Mesenchymal stem cell (in vitro differentiated cells and primary cell): ENCODE data around the gene BICD2.

Experiments used
- DNase-seq: peaks from one replicate; pipeline ENCODE4 v3.0.0-alpha.2; 2013
- H2AFZ ChIP-seq: one replicate; pipeline ENCODE4 v1.6.1; 2013; ENCODE audit warnings: low read depth, mild to moderate bottlenecking, control low read depth, inconsistent platforms, low read length, moderate library complexity
- H2AK5ac ChIP-seq: 2 replicates; pipeline ENCODE4 v1.6.1; 2013; ENCODE audit warnings: low read length, moderate library complexity, mild to moderate bottlenecking, inconsistent platforms; ENCODE audit not compliant: severe bottlenecking
- H2BK120ac ChIP-seq: one replicate; pipeline ENCODE4 v1.6.1; 2013; ENCODE audit warnings: low read depth, mild to moderate bottlenecking, inconsistent platforms, low read length, moderate library complexity
- H2BK12ac ChIP-seq, 2 experiments: one replicate each; pipeline ENCODE4 v1.6.1; 2013; ENCODE audit warnings: inconsistent platforms in 2 of 2, low read length in 2 of 2, mild to moderate bottlenecking in 2 of 2, moderate library complexity in 2 of 2, control low read depth in 1 of 2
- H2BK15ac ChIP-seq: one replicate; pipeline ENCODE4 v1.6.1; 2013; ENCODE audit warnings: mild to moderate bottlenecking, low read depth, inconsistent platforms; ENCODE audit not compliant: poor library complexity, severe bottlenecking
- H2BK5ac ChIP-seq: 2 replicates; pipeline ENCODE4 v1.6.1; 2013; ENCODE audit warnings: low read depth, mild to moderate bottlenecking, low read length, control low read depth, inconsistent platforms; ENCODE audit not compliant: poor library complexity, severe bottlenecking
- H3K14ac ChIP-seq, 2 experiments: one replicate each; pipeline ENCODE4 v1.6.1; 2013; ENCODE audit warnings: inconsistent platforms in 2 of 2, low read length in 2 of 2, control low read depth in 1 of 2, mild to moderate bottlenecking in 1 of 2, moderate library complexity in 1 of 2
- H3K18ac ChIP-seq, 2 experiments: one replicate each; pipeline ENCODE4 v1.6.1; 2013; ENCODE audit warnings: inconsistent platforms in 2 of 2, low read length in 2 of 2, control low read depth in 1 of 2, low read depth in 1 of 2, mild to moderate bottlenecking in 1 of 2
- H3K23ac ChIP-seq, 2 experiments: one replicate each; pipeline ENCODE4 v1.6.1; 2013; ENCODE audit warnings: inconsistent platforms in 2 of 2, low read length in 2 of 2, mild to moderate bottlenecking in 2 of 2, moderate library complexity in 2 of 2, control low read depth in 1 of 2
- H3K27ac ChIP-seq: 2 replicates; pipeline ENCODE4 v1.5.1; 2013; ENCODE audit warnings: mild to moderate bottlenecking, moderate library complexity, low read length, control low read depth, inconsistent platforms; ENCODE audit not compliant: poor library complexity, severe bottlenecking
- H3K27me3 ChIP-seq, 2 experiments: 2 replicates each; pipeline versions ENCODE4 v1.6.1 to v1.7.0; 2013; ENCODE audit warnings: low read length in 2 of 2, mild to moderate bottlenecking in 2 of 2, moderate library complexity in 2 of 2, control low read depth in 1 of 2, inconsistent platforms in 1 of 2; ENCODE audit not compliant: control insufficient read depth in 1 of 2, insufficient read depth in 1 of 2
- H3K36me3 ChIP-seq, 2 experiments: 2 replicates each; pipeline versions ENCODE4 v1.6.1 to v1.7.0; 2013; ENCODE audit warnings: low read length in 2 of 2, control low read depth in 1 of 2, inconsistent platforms in 1 of 2, low read depth in 1 of 2, mild to moderate bottlenecking in 1 of 2; ENCODE audit not compliant: insufficient read depth in 2 of 2, control insufficient read depth in 1 of 2
- H3K4ac ChIP-seq, 2 experiments: one replicate each; pipeline ENCODE4 v1.6.1; 2013; ENCODE audit warnings: inconsistent platforms in 2 of 2, low read length in 2 of 2, mild to moderate bottlenecking in 2 of 2, moderate library complexity in 2 of 2, control low read depth in 1 of 2, low read depth in 1 of 2
- H3K4me1 ChIP-seq: 2 replicates; pipeline ENCODE4 v1.6.1; 2013; ENCODE audit warnings: low read depth, low read length, control low read depth; ENCODE audit not compliant: control insufficient read depth, insufficient read depth
- H3K4me2 ChIP-seq: 2 replicates; pipeline ENCODE4 v1.6.1; 2013; ENCODE audit warnings: low read length, mild to moderate bottlenecking, inconsistent platforms; ENCODE audit not compliant: poor library complexity, severe bottlenecking
- H3K4me3 ChIP-seq, 2 experiments: 2 replicates each; pipeline versions ENCODE4 v1.5.1 to v1.7.0; 2013; ENCODE audit warnings: low read length in 2 of 2, mild to moderate bottlenecking in 2 of 2, control low read depth in 1 of 2, low read depth in 1 of 2; ENCODE audit not compliant: insufficient read depth in 1 of 2
- H3K79me1 ChIP-seq: replicated peaks from 2 replicates; pipeline ENCODE4 v1.6.1; 2013; ENCODE audit warnings: mild to moderate bottlenecking, control low read depth, low read length, inconsistent platforms; ENCODE audit not compliant: poor library complexity, severe bottlenecking
- H3K9ac ChIP-seq: 2 replicates; pipeline ENCODE4 v1.7.0; 2013; ENCODE audit warnings: mild to moderate bottlenecking, low read length, moderate library complexity
- H3K9me3 ChIP-seq: 2 replicates; pipeline ENCODE4 v1.7.0; 2013; ENCODE audit warnings: mild to moderate bottlenecking, low read length; ENCODE audit not compliant: control insufficient read depth
- H4K8ac ChIP-seq: one replicate; pipeline ENCODE4 v1.6.1; 2013; ENCODE audit warnings: inconsistent platforms, mild to moderate bottlenecking, low read length, moderate library complexity
- H4K91ac ChIP-seq: one replicate; pipeline ENCODE4 v1.6.1; 2013; ENCODE audit warnings: mild to moderate bottlenecking, low read length, inconsistent platforms
- WGBS: methylation state at CpG from one replicate; pipeline ENCODE4 v1.1.7; 2013; ENCODE audit warnings: mixed read lengths; 5-methylcytosine and 5-hydroxymethylcytosine counted together

Gene BICD2

DNA sequence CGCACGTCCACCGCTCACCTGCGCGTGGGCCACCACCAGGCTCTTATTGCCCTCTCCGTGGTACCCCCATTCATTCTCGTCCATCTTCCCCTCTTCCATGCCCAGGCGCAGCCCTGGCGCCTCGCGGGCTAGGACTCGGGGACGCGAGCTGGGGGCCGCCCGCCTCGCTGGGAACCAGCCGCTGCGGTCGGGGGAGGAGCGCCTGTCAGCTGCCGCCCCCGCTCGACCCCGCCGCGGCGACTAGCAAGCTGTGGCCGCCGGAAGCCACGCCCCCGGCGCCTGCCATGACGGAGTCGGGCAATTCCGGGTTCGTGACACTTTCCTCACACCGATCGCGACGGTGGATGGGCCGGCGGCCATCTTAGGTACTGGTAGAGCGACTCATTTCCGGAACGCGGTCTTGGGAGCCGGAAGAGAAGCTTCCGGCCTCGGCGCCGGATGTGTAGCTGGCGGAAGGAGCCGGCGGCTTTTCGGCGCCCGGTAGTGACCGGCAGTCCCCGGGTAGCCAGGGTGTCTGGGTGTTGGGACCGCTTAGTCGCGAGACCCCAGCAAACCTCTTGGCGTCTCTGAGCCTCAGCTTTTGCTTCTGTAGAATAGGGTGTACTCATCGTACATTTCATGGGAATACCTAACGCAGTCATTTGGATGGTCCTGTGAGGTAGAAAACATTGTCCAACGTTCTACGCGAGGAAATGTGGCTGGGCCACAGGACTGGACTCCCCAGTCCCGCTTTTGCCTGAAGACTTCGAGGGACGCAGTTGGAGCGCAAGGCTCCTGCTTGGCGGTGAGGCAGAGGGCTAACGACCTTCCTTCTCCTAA is 94.5 kb downstream of the BICD2 start, which contains the start of gene IPPK:
IPPK (minus strand) TSS at position 242 of the 819 bp plus-strand sequence; CDS start at position 99, 143 bp downstream.
- H3K27ac ChIP-seq = peak within 1 kb of the TSS; percentile 93
- peaks cover 23% of the 10 kb centered on the region for H3K4me1 ChIP-seq
- H3K23ac ChIP-seq = peak within 1 kb of the TSS in 1 of 2 experiments; percentile 34
- peaks cover 13% of the 10 kb centered on the region for H3K79me1 ChIP-seq
- peak within 1 kb of the TSS; percentile 93 to 97 for H3K4me3 ChIP-seq
- H4K91ac ChIP-seq = peak within 1 kb of the TSS; percentile 97
- H2BK15ac ChIP-seq = peak within 1 kb of the TSS; percentile 44
- peak within 1 kb of the TSS; percentile 82 to 92 for H3K18ac ChIP-seq
- H3K36me3 ChIP-seq = peaks cover 15 to 19% of the 10 kb centered on the region in 2 experiments
- H3K27me3 ChIP-seq = no peaks in the 10 kb centered on the region
- no peaks in the 10 kb centered on the region for H3K9me3 ChIP-seq
- under 1% methylated on average over 75 of the region's 75 CpGs for WGBS
- H2BK12ac ChIP-seq = peak within 1 kb of the TSS in 1 of 2 experiments; percentile 81
- H3K14ac ChIP-seq = peak within 1 kb of the TSS in 1 of 2 experiments; percentile 95
- peak within 1 kb of the TSS; percentile 79 for H4K8ac ChIP-seq
- H2BK5ac ChIP-seq = peak within 1 kb of the TSS; percentile 68
- peak within 1 kb of the TSS; percentile 98 for H3K9ac ChIP-seq
- peak; percentile 99 for DNase-seq
- peak within 1 kb of the TSS; percentile 23 for H2BK120ac ChIP-seq
- peak within 1 kb of the TSS; percentile 84 for H3K4me2 ChIP-seq
- peak within 1 kb of the TSS; percentile 74 to 97 for H3K4ac ChIP-seq
- H2AK5ac ChIP-seq = no peak within 1 kb of the TSS
- peak within 1 kb of the TSS; percentile 91 for H2AFZ ChIP-seq

DNA sequence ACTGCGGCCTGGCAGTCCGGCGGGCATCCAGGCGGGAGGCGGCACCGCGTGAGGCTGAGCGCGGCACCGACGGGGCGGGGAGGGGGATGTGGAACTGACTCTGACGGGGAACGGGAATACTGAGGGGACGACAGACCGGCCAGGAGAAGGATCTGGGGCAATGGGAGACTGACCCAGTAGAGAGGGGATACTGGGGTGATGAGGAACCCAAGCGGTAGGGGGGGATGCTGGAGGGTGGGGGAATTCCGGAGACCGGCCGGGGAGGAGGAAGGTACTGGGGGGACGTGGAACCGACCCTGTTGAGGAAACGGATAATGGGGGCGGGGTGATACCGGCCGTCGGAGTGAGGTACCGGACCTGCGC is 95.1 kb downstream of the BICD2 start:
- peak overlapping the region; percentile 93 to 97 for H3K4me3 ChIP-seq
- no peaks in the 10 kb centered on the region for H3K27me3 ChIP-seq
- H3K18ac ChIP-seq = peak overlapping the region; percentile 82 to 92
- H3K79me1 ChIP-seq = peaks cover 13% of the 10 kb centered on the region
- peak overlapping the region; percentile 74 to 77 for H3K4ac ChIP-seq
- peak overlapping the region; percentile 91 for H2AFZ ChIP-seq
- H4K8ac ChIP-seq = peak overlapping the region; percentile 79
- H3K4me2 ChIP-seq = peak overlapping the region; percentile 84
- peak overlapping the region in 1 of 2 experiments; percentile 34 for H3K23ac ChIP-seq
- H3K14ac ChIP-seq = peak overlapping the region in 1 of 2 experiments; percentile 78
- H2BK120ac ChIP-seq = peak overlapping the region; percentile 23
- peak overlapping the region; percentile 44 for H2BK15ac ChIP-seq
- peaks cover 15 to 19% of the 10 kb centered on the region in 2 experiments for H3K36me3 ChIP-seq
- DNase-seq = peak; percentile 63
- peak overlapping the region; percentile 97 for H4K91ac ChIP-seq
- peak overlapping the region; percentile 68 for H2BK5ac ChIP-seq
- peak overlapping the region in 1 of 2 experiments; percentile 81 for H2BK12ac ChIP-seq
- H3K9me3 ChIP-seq = no peaks in the 10 kb centered on the region
- H3K9ac ChIP-seq = peak overlapping the region; percentile 98
- H3K4me1 ChIP-seq = peaks cover 27% of the 10 kb centered on the region
- H2AK5ac ChIP-seq = no peak overlapping the region
- 0% methylated on average over 22 of the region's 29 CpGs for WGBS
- H3K27ac ChIP-seq = peak overlapping the region; percentile 93

DNA sequence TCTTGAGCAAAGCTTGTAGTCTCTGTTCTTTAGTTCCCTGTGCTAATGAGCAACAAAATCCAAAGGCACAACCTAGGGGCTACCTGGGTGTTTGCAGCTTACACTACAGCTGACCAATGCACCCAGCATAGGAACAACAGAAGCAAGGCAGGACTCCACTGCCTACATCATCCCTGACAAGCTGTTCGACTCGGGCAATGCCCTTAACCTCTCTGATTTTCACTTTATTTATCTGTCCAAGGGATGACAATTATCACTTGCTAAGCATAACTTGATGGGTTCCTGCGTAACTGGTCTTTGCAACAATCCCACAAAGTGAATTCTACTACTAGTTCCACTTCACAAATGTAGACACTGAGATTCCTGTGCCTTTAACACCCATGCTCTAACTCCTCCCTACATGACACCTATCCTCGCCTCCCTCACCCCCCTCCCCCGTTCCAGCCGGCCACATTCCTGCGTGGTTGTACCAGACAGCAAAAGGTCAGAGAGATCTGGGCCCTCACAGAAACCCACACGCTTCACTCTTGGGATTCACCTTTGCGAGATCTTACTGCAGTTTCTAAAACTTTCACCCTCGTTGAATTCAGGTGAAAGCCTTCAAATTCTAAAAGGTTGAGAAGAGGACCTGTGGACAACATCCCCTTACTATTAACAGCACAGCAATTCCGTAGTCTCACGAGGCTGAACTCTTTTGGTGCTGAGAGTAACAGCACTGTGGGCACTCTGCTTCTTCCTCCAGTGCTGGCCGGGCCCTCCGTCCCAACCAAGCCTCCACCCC is 95.7 kb downstream of the BICD2 start:
- Histone ChIP-seq H2BK12ac (peak overlapping the region in 1 of 2 experiments; percentile 81), H3K9ac (peak overlapping the region; percentile 98), H2AFZ (no peak overlapping the region), H3K27me3 (no peaks in the 10 kb centered on the region), H3K79me1 (peaks cover 14% of the 10 kb centered on the region), H3K18ac (peak overlapping the region; percentile 82 to 92), H3K36me3 (peaks cover 20 to 24% of the 10 kb centered on the region in 2 experiments), H2BK120ac (no peak overlapping the region), H3K27ac (peak overlapping the region; percentile 93), H2BK5ac (peak overlapping the region; percentile 68), H3K4me2 (peak overlapping the region; percentile 84), H2AK5ac (peak overlapping the region; percentile 47), H4K91ac (peak overlapping the region; percentile 97), H3K9me3 (no peaks in the 10 kb centered on the region), H3K14ac (peak overlapping the region in 1 of 2 experiments; percentile 78), H2BK15ac (peak overlapping the region; percentile 44), H3K4me3 (peak overlapping the region; percentile 93 to 97), H4K8ac (peak overlapping the region; percentile 79), H3K4me1 (peaks cover 33% of the 10 kb centered on the region), H3K23ac (peak overlapping the region in 1 of 2 experiments; percentile 34), H3K4ac (peak overlapping the region; percentile 74 to 77)
- DNase-seq = peak; percentile 84
- WGBS = 22% methylated on average over 14 of the region's 14 CpGs
